Activated naive CD8-positive, alpha-beta T cell treated with anti-CD3 and anti-CD28 coated beads, Interleukin-2, amount 50 U/mL, for 24 hours (primary cell): ENCODE measurements around the gene ZFPM1.

Experiments used
- ATAC-seq: fragments of 150-1000 bp; cut with Tn5 transposase; one replicate; pipeline ENCODE4 v1.10.0; 2021
- DNase-seq: peaks from one replicate; pipeline ENCODE4 v3.0.0; 2021
- H3K27ac Mint-ChIP-seq: one replicate; pipeline ENCODE4 v1.8.0; 2021; ENCODE audit warnings: mild to moderate bottlenecking, mixed read lengths
- H3K27me3 Mint-ChIP-seq: one replicate; pipeline ENCODE4 v1.8.0; 2021; ENCODE audit warnings: mixed read lengths
- H3K36me3 Mint-ChIP-seq: one replicate; pipeline ENCODE4 v1.8.0; 2021; ENCODE audit warnings: low read depth, mixed read lengths
- H3K4me1 Mint-ChIP-seq: one replicate; pipeline ENCODE4 v1.8.0; 2021; ENCODE audit warnings: mixed read lengths
- H3K4me3 Mint-ChIP-seq: one replicate; pipeline ENCODE4 v1.8.0; 2021; ENCODE audit warnings: mild to moderate bottlenecking, moderate library complexity, mixed read lengths
- H3K9me3 Mint-ChIP-seq: one replicate; pipeline ENCODE4 v1.8.0; 2021; ENCODE audit warnings: mixed read lengths

ZFPM1 gene

DNA sequence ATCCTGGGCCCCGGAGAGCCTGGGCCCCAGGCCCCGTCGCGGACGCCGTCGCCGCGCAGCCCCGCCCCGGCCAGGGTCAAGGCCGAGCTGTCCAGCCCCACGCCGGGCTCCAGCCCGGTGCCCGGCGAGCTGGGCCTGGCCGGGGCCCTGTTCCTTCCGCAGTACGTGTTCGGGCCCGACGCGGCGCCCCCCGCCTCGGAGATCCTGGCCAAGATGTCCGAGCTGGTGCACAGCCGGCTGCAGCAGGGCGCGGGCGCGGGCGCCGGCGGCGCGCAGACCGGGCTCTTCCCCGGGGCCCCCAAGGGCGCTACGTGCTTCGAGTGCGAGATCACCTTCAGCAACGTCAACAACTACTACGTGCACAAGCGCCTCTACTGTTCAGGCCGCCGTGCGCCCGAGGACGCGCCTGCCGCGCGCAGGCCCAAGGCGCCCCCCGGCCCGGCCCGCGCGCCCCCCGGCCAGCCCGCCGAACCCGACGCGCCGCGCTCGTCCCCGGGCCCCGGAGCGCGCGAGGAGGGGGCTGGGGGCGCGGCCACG is 80.4 kb downstream of the ZFPM1 start:
- Mint-ChIP-seq H3K36me3 (no peaks in the 10 kb centered on the region), H3K9me3 (no peaks in the 10 kb centered on the region), H3K27ac (no peak overlapping the region), H3K27me3 (no peaks in the 10 kb centered on the region), H3K4me3 (no peak overlapping the region), H3K4me1 (peaks cover 11% of the 10 kb centered on the region)
- DNase-seq (no peak), ATAC-seq (no peak)

DNA sequence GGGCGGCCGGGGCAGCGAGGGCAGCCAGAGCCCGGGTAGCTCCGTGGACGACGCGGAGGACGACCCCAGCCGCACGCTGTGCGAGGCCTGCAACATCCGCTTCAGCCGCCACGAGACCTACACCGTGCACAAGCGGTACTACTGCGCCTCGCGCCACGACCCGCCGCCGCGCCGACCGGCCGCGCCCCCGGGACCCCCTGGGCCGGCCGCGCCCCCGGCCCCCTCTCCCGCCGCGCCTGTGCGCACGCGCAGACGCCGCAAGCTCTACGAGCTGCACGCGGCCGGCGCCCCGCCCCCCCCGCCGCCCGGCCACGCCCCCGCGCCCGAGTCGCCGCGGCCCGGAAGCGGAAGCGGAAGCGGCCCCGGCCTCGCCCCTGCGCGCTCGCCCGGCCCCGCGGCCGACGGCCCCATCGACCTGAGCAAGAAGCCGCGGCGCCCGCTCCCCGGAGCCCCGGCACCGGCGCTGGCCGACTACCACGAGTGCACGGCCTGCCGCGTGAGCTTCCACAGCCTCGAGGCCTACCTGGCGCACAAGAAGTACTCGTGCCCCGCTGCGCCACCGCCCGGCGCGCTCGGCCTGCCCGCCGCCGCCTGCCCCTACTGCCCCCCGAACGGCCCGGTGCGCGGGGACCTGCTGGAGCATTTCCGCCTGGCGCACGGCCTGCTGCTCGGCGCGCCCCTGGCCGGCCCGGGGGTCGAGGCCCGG is 81.0 kb downstream of the ZFPM1 start:
- H3K27me3 Mint-ChIP-seq, result no peaks in the 10 kb centered on the region
- H3K27ac Mint-ChIP-seq, result no peak overlapping the region
- ATAC-seq, result peak; percentile 71
- peaks cover 11% of the 10 kb centered on the region for H3K4me1 Mint-ChIP-seq
- H3K36me3 Mint-ChIP-seq, result no peaks in the 10 kb centered on the region
- H3K9me3 Mint-ChIP-seq, result no peaks in the 10 kb centered on the region
- H3K4me3 Mint-ChIP-seq, result no peak overlapping the region
- DNase-seq, result peak; percentile 84

DNA sequence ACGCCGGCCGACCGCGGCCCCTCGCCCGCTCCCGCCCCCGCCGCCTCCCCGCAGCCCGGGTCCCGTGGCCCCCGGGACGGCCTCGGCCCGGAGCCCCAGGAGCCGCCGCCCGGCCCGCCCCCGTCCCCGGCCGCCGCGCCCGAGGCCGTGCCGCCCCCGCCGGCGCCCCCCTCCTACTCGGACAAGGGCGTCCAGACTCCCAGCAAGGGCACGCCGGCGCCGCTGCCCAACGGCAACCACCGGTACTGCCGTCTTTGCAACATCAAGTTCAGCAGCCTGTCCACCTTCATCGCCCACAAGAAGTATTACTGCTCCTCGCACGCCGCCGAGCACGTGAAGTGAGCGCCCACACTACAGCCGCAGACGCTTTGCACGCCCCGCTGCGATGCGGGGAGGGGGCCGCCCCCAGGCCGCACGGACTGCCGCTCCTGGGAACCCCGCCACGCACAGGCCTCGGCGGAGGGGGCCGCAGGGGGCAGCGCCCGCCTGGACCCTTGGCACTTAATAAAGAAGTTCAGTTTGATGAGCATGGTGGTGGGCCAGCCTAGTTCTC is 81.6 kb downstream of the ZFPM1 start:
- H3K9me3 Mint-ChIP-seq, result no peaks in the 10 kb centered on the region
- DNase-seq (peak; percentile 49), ATAC-seq (peak; percentile 1)
- peaks cover 11% of the 10 kb centered on the region for H3K4me1 Mint-ChIP-seq
- peak overlapping the region; percentile 81 for H3K27ac Mint-ChIP-seq
- H3K4me3 Mint-ChIP-seq, result peak overlapping the region; percentile 78
- H3K36me3 Mint-ChIP-seq, result no peaks in the 10 kb centered on the region
- no peaks in the 10 kb centered on the region for H3K27me3 Mint-ChIP-seq

DNA sequence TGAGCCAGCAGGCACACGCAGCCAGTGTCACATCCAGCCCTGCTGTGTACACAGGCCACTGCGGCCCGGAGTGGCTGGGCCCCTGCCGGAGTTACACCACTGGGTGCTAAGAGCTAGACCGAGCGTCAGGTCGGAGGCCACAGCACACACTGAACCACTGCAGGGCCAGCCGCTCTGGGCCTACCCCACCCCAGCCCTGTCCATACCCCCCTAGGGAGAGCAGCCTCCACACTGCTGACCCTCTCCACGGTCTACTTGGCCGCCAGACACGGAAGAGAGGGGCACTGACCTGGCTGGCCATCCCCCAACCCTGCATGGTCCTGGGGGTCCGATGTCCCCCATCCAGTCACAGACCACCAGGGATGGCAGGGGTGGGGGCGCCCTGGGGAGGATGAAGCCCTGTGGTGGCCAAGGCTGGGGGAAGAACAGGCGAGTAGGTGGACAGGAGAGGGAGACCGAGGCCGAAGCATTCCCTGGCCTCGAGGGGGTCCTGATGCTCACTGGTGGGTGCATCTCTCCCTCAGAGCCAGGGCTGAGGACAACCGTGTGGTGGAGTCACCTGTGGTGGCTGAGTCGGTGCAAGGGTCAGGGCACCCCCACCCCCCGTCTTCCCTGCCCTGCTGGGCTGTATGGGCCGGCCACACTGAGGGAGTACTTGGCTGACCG is 82.2 kb downstream of the ZFPM1 start:
- H3K36me3 Mint-ChIP-seq, result no peaks in the 10 kb centered on the region
- DNase-seq (no peak), ATAC-seq (no peak)
- peak overlapping the region; percentile 81 for H3K27ac Mint-ChIP-seq
- H3K27me3 Mint-ChIP-seq, result no peaks in the 10 kb centered on the region
- no peaks in the 10 kb centered on the region for H3K9me3 Mint-ChIP-seq
- peak overlapping the region; percentile 78 for H3K4me3 Mint-ChIP-seq
- peaks cover 11% of the 10 kb centered on the region for H3K4me1 Mint-ChIP-seq

DNA sequence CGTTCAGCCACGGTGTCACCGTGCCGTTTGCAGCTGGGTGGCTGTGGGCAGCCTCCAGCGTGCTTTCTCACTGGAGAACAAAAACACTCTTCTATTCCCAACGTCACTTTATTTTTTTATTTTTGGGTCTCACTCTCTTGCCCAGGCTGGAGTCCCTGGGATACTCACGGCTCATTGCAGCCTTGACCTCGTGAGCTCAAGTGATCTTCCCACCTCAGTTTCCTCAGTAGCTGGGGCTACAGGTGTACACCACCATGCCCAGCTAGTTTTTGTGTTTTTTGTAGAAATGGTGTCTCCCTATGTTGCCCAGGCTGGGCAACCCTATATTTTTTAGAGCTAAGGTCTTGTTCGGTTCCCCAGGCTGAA is 82.8 kb downstream of the ZFPM1 start:
- Mint-ChIP-seq H3K4me3 (peak overlapping the region; percentile 78), H3K4me1 (peaks cover 11% of the 10 kb centered on the region), H3K27ac (peak overlapping the region; percentile 81), H3K9me3 (no peaks in the 10 kb centered on the region), H3K36me3 (no peaks in the 10 kb centered on the region), H3K27me3 (no peaks in the 10 kb centered on the region)
- DNase-seq (no peak), ATAC-seq (no peak)

DNA sequence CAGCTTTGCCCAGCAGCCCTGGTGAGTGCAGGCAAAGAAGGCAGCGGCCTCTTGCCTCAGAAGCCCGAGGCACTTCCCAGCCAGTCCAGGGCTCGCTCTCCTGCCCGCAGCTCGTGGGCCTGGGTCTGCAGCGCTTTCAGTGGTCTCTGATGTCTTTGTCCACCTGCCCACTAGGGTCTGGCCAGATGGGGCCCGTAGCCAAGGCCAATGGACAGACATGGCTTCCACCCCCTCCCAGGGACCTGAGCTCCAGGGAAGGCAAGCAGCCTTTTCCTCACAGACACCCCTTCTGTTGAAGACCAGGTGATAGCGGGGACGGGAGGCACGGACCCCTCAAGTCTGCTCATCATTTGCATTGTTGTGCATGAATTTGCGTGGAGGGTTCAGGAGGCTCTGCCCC is 83.4 kb downstream of the ZFPM1 start:
- no peak for ATAC-seq
- H3K36me3 Mint-ChIP-seq, result no peaks in the 10 kb centered on the region
- DNase-seq, result no peak
- H3K4me1 Mint-ChIP-seq, result peaks cover 11% of the 10 kb centered on the region
- no peak overlapping the region for H3K27ac Mint-ChIP-seq
- H3K4me3 Mint-ChIP-seq, result no peak overlapping the region
- H3K9me3 Mint-ChIP-seq, result no peaks in the 10 kb centered on the region
- H3K27me3 Mint-ChIP-seq, result no peaks in the 10 kb centered on the region

DNA sequence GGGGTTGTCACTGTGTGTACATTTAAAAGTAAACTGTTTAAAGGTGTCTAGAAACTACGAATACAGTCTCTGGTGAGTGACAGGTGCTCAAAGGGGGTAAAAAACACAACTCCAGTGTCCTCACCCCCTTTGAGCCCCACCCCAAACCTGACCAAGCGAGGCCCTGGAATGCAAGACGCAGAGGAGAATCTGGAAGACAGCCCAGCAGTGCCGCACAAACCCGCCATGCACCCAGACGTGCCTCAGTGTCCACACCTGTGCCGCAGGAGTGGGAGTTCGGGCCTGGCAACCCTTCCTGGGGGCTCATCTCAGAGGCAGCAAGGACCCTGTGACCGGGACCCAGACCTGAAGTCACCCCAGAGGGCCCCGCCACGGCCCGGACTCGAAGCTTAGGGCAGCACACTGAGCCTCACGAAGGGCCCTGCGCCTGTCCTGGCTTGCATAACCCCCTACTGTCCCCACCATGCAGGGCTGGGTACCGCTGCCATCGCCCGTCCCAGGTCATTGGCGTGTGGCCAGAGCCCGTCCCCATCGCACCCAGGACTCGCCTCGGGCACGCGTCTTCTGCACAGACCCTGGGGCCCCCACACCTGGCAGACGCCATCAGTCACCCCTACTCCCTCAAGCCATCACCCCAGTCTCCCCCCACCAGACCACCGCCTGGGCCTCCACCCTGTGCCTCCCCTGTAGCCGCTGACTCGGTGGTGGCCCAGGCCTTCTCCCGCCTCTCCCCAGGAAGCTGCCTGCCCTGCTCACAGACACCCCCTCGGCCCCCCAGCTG is 84.1 kb downstream of the ZFPM1 start:
- Mint-ChIP-seq H3K27ac (no peak overlapping the region), H3K9me3 (no peaks in the 10 kb centered on the region), H3K4me1 (peaks cover 11% of the 10 kb centered on the region), H3K27me3 (no peaks in the 10 kb centered on the region), H3K36me3 (no peaks in the 10 kb centered on the region), H3K4me3 (no peak overlapping the region)
- no peak for ATAC-seq
- DNase-seq, result no peak

DNA sequence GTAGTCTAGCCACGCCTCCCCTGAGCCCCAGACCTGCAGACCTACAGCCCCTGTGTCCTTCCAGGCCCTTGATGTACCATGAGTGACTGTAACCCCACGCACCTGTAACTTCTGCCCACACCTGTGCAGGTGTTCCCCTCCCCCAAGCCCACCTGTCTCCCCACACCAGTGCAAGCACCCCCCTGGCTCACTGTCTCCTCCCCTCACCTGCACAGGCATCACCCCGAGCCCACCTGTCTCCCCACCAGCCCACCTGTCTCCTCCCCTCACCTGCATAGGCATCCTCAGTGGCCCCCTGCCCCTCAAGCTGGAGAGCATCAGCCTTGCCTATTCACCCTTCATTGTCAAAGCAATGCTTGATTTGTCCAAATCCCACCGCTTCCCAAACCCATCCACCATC is 84.8 kb downstream of the ZFPM1 start:
- no peaks in the 10 kb centered on the region for H3K36me3 Mint-ChIP-seq
- no peak overlapping the region for H3K27ac Mint-ChIP-seq
- H3K4me3 Mint-ChIP-seq, result no peak overlapping the region
- ATAC-seq, result no peak
- H3K9me3 Mint-ChIP-seq, result peaks cover 6% of the 10 kb centered on the region
- peaks cover 11% of the 10 kb centered on the region for H3K4me1 Mint-ChIP-seq
- DNase-seq, result no peak
- H3K27me3 Mint-ChIP-seq, result no peaks in the 10 kb centered on the region

DNA sequence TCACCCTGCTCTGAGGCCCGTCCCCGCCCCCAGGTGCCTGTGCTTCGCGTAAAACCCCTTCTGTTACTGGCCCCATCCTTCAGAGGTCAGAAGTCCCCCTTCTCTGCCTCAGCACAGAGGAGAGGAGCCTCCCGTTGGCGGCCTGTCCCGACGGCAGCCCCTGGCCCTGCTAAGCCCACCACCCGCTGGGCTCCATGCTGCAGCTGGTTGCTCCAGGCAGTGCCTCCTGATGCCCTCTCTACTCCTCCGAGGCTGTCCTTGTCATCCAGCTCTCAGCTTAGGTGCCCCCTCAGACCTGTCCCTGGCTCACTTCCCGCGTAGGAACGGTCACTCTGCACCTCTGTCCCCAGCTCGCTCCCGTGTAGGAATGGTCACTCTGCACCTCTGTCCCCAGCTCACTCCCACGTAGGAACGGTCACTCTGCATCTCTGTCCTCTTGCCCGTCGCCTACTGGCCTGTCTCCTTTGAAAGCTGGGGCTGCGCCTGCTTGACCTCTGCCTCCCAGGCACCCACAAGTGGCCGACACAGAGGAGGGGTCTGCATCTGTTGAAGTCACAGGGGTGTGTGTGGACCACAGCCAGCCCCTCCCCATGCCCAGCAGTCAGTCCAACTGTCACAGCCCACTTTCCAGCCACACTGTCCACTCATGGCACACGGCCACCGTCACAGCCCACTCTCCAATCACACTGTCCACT is 85.4 kb downstream of the ZFPM1 start:
- Mint-ChIP-seq H3K4me1 (peaks cover 11% of the 10 kb centered on the region), H3K27me3 (no peaks in the 10 kb centered on the region), H3K36me3 (peaks cover 4% of the 10 kb centered on the region), H3K4me3 (no peak overlapping the region), H3K27ac (no peak overlapping the region), H3K9me3 (peaks cover 12% of the 10 kb centered on the region)
- ATAC-seq, result no peak
- no peak for DNase-seq

DNA sequence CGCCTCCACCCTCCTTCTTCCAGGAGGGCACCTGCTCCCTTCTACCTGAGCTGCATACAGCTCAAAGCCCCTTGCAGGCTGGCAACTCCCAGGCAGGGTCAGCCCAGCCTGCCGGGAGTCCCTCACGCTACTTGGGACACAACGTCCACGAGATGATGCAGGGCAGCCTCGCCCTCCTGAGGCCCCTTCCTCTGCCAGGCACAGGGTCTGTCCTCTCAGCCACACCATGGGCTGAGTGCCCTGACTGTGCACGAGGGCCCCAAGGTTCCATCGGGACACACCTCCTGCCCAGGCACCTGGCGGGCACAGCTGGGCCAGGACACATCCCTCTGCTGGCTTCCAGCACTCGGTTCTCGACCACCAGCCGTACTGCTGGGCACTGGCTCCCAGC is 86.2 kb downstream of the ZFPM1 start:
- H3K27me3 Mint-ChIP-seq, result no peaks in the 10 kb centered on the region
- H3K9me3 Mint-ChIP-seq, result peaks cover 18% of the 10 kb centered on the region
- no peak overlapping the region for H3K27ac Mint-ChIP-seq
- no peak overlapping the region for H3K4me3 Mint-ChIP-seq
- peaks cover 11% of the 10 kb centered on the region for H3K4me1 Mint-ChIP-seq
- peaks cover 7% of the 10 kb centered on the region for H3K36me3 Mint-ChIP-seq
- ATAC-seq (no peak), DNase-seq (no peak)

DNA sequence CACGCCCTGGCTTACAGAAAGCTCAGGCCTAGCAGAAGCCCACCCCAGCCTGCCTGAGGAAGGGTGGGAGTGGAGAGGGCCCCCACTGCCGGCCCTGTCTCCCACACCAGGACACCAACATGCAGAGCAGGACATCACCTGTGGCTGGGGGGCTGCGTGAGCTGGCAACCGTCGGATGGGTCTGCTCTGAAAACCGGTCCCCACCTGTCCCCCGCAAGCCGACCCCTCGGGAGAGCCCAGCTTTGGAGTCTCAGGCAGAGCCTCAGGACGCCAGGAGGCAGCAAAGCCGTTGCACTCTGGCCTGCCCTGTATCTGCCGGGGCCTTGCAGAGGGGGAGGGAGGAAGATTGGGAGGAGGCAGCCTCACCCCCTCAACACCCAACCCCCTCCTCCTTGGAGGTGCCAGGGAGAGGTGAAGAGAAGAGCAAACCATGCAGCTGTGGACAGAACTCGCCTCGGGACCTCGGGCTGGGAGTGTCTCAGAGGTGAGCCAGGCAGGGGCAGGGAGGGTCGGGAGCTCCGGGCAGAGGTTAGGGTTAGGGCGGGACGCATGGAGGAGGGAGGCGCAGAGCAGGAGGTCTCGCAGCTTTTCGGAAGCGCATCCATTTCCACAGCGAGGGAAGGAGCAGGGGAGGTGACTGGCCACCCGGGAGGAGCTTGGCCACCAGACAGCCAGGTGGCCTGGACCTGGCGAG is 86.7 kb downstream of the ZFPM1 start:
- peaks cover 11% of the 10 kb centered on the region for H3K4me1 Mint-ChIP-seq
- no peak overlapping the region for H3K4me3 Mint-ChIP-seq

DNA sequence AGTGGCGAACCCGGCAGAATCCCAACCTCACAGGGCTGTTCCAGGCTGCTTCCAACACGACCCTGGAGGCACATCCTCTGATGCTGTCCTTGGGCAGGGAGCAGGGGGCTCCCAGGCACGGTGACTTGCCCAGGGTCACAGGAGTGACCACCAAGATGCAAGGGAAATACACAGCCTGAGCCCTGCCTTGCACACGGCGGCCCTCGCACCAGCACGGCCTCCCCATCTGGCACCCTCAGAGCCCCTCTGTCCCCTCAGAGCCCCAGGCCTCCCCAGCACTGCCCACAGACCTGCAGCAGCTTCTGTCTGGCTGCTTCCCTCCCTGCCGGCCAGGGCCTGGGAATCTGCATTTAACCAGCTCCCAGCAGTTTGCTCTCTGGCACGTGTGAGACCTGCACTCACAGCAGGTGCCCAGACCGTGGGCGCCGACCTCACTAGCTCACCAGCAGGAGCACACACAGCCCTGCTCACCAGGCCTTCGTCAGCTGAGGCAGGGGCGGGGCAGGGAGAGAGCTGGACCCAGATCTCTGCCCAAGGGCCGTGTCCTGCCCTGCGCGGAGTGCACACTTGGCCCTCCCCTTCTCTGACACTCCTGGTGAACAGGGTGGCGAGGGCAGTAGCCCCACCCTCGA is 87.4 kb downstream of the ZFPM1 start:
- Mint-ChIP-seq H3K36me3 (peaks cover 7% of the 10 kb centered on the region), H3K9me3 (peaks cover 18% of the 10 kb centered on the region), H3K4me1 (peaks cover 6% of the 10 kb centered on the region), H3K4me3 (no peak overlapping the region), H3K27me3 (no peaks in the 10 kb centered on the region), H3K27ac (no peak overlapping the region)
- ATAC-seq, result no peak
- DNase-seq, result no peak

More for the DNA sequence above, 86.7 kb downstream of the ZFPM1 start:
- no peak overlapping the region for H3K27ac Mint-ChIP-seq
- H3K36me3 Mint-ChIP-seq, result peaks cover 7% of the 10 kb centered on the region
- H3K27me3 Mint-ChIP-seq, result no peaks in the 10 kb centered on the region
- H3K9me3 Mint-ChIP-seq, result peaks cover 18% of the 10 kb centered on the region
- no peak for DNase-seq
- ATAC-seq, result no peak

DNA sequence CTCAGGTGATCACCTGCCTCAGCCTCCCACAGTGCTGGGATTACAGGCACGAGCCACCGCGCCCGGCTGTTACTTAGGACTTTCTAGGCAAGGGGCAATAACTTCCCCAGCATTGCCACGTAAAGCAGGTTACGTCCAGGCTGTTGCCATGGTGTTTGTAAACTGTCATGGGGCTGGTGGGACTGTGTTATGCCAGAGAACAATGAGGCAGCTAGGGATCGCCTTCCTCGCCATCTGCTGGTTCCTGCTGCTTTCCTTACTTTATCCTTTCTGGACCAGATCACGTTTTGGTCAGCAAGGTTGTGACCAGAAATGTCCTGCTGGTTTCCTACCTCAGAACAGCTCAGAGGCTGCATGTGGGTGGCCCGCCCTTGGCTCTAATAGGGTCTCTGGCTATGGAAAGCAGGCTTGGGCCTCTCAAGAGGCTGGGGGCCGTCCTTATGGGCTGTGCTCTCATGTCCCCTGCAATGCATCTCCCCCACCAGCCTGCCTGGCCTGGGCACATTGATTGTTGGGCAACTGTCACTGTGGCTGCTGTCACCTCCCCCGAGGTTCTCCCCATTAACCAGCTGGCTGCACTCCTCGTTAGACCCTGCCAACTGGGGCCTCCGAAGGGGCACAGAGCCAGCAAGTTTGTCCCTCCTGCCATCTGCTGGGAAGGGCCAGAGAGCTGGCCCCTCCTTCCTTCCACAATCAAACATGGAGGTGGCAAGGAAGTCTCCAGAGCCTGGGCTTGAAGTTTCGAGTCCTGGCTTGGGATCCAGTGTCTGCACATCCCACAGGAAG is 88.9 kb downstream of the ZFPM1 start:
- no peak overlapping the region for H3K4me3 Mint-ChIP-seq
- peaks cover 18% of the 10 kb centered on the region for H3K9me3 Mint-ChIP-seq
- H3K27ac Mint-ChIP-seq, result no peak overlapping the region
- no peaks in the 10 kb centered on the region for H3K4me1 Mint-ChIP-seq
- ATAC-seq (no peak), DNase-seq (no peak)
- peaks cover 7% of the 10 kb centered on the region for H3K36me3 Mint-ChIP-seq
- peaks cover 4% of the 10 kb centered on the region for H3K27me3 Mint-ChIP-seq
